Naive thymus-derived CD4-positive, alpha-beta T cell (primary cell): ENCODE data around the gene DNAJB13. TPM values are rescaled to one million over a fixed set of nuclear protein-coding genes. Genes with fewer than 3 reads are reported as not detected.

ENCODE experiments used
- ATAC-seq: fragments of 150-1000 bp; cut with Tn5 transposase; 2 replicates; pipeline ENCODE4 v1.10.0; 2021; ENCODE audit warnings: mild to moderate bottlenecking, moderate library complexity
- CTCF ChIA-PET: fragments of 350-600 bp; sonication (Branson Sonifier 250); formaldehyde crosslinking; loops from one replicate; lab custom pipeline; 2021; ENCODE audit warnings: antibody characterized with exemption; lab: Charles Lee
- POLR2A ChIA-PET: fragments of 350-600 bp; sonication (Branson Sonifier 250); formaldehyde crosslinking; loops from one replicate; lab custom pipeline; 2021; ENCODE audit warnings: antibody characterized with exemption, inconsistent platforms; lab: Charles Lee
- DNase-seq, 9 donors: peaks; one replicate each; pipeline versions ENCODE4 v3.0.0 to v3.0.0-alpha.2; 2020 to 2022; ENCODE audit warnings: mixed read lengths in 1 of 9
- H3K27ac ChIP-seq: one replicate; pipeline ENCODE4 v1.7.0; 2013; ENCODE audit warnings: mild to moderate bottlenecking, low read depth, low read length, moderate library complexity
- H3K27me3 ChIP-seq, 2 donors: one replicate each; pipeline ENCODE4 v1.7.0; 2013; ENCODE audit warnings: low read length in 2 of 2, mild to moderate bottlenecking in 2 of 2, moderate library complexity in 2 of 2; ENCODE audit not compliant: control insufficient read depth in 2 of 2, insufficient read depth in 2 of 2
- H3K36me3 ChIP-seq, 3 experiments: 1 replicate in 2 of 3; 2 replicates in 1 of 3; pipeline ENCODE4 v1.7.0; 2013; ENCODE audit warnings: low read length in 3 of 3, mild to moderate bottlenecking in 3 of 3, moderate library complexity in 1 of 3; ENCODE audit not compliant: insufficient read depth in 3 of 3, control insufficient read depth in 2 of 3
- H3K4me1 ChIP-seq, 2 donors: one replicate each; pipeline ENCODE4 v1.7.0; 2013; ENCODE audit warnings: low read length in 2 of 2, mild to moderate bottlenecking in 2 of 2, moderate library complexity in 1 of 2; ENCODE audit not compliant: control insufficient read depth in 2 of 2, insufficient read depth in 2 of 2
- H3K4me3 ChIP-seq: 2 replicates; pipeline ENCODE4 v1.7.0; 2013; ENCODE audit warnings: mild to moderate bottlenecking, low read length
- H3K9me3 ChIP-seq, 3 experiments: 1 replicate in 2 of 3; 2 replicates in 1 of 3; pipeline ENCODE4 v1.7.0; 2013; ENCODE audit warnings: low read length in 3 of 3; ENCODE audit not compliant: control insufficient read depth in 2 of 3
- H3K27ac Mint-ChIP-seq, 9 donors: one replicate each; pipeline ENCODE4 v1.8.0; 2020 to 2022; ENCODE audit warnings: mixed read lengths in 9 of 9, mild to moderate bottlenecking in 8 of 9, moderate library complexity in 5 of 9, inconsistent platforms in 2 of 9
- H3K27me3 Mint-ChIP-seq, 5 donors: one replicate each; pipeline ENCODE4 v1.8.0; 2021 to 2022; ENCODE audit warnings: mixed read lengths in 5 of 5, mild to moderate bottlenecking in 1 of 5
- H3K36me3 Mint-ChIP-seq, 5 donors: one replicate each; pipeline ENCODE4 v1.8.0; 2020 to 2022; ENCODE audit warnings: mixed read lengths in 5 of 5, mild to moderate bottlenecking in 3 of 5, inconsistent platforms in 1 of 5
- H3K4me1 Mint-ChIP-seq, 7 donors: one replicate each; pipeline ENCODE4 v1.8.0; 2020 to 2022; ENCODE audit warnings: mixed read lengths in 7 of 7, mild to moderate bottlenecking in 3 of 7, inconsistent platforms in 1 of 7
- H3K4me3 Mint-ChIP-seq, 10 donors: one replicate each; pipeline ENCODE4 v1.8.0; 2020 to 2022; ENCODE audit warnings: mild to moderate bottlenecking in 10 of 10, mixed read lengths in 10 of 10, moderate library complexity in 6 of 10, inconsistent platforms in 2 of 10
- H3K9me3 Mint-ChIP-seq, 11 donors: one replicate each; pipeline ENCODE4 v1.8.0; 2020 to 2022; ENCODE audit warnings: mixed read lengths in 11 of 11, mild to moderate bottlenecking in 4 of 11, inconsistent platforms in 1 of 11, moderate library complexity in 1 of 11
- intact Hi-C, 2 donors: fragments of 100-400 bp; cut with micrococcal nuclease; formaldehyde crosslinking; loops; one replicate each; pipeline ENCODE4 v1.15.1; 2023
- polyA plus RNA-seq, 2 donors: library from polyadenylated mRNA; unstranded; fragments of 300-500 nt; fragmentation: Illumina TruSeq; gene quantifications; one replicate each; pipeline ENCODE4 v1.2.3, GENCODE V29; 2021
- total RNA-seq, 6 experiments: library from RNA in 5 of 6; stranded (reverse) in 5 of 6; gene quantifications; 1 replicate in 5 of 6; 2 replicates in 1 of 6; pipeline ENCODE4 v1.2.3 and lab custom pipeline; 2021 to 2026

The DNAJB13 gene, protein sequence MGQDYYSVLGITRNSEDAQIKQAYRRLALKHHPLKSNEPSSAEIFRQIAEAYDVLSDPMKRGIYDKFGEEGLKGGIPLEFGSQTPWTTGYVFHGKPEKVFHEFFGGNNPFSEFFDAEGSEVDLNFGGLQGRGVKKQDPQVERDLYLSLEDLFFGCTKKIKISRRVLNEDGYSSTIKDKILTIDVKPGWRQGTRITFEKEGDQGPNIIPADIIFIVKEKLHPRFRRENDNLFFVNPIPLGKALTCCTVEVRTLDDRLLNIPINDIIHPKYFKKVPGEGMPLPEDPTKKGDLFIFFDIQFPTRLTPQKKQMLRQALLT
- total RNA-seq, result under 1 TPM in 4 of 5 experiments, not detected in 1; 0.19 to 0.73 (median 0.44) TPM
- under 1 TPM; 0.32 to 0.45 TPM for polyA plus RNA-seq
- not detected for total RNA-seq (lab: John Stamatoyannopoulos, UW)

GRCh38 chr11:73950869-73951710, at the start of gene DNAJB13:
Gene DNAJB13, plus strand, starts transcription at chr11:73951026. Its CDS starts 44 bp downstream, at chr11:73951070.
- H3K27me3 ChIP-seq, result no peaks in the 10 kb centered on the region
- Mint-ChIP-seq H3K27ac (no peak within 1 kb of the TSS), H3K4me3 (no peak within 1 kb of the TSS), H3K36me3 (peaks cover 0 to 7% (median 0%) of the 10 kb centered on the region in 5 donors), H3K27me3 (peaks cover 0 to 8% (median 3%) of the 10 kb centered on the region in 5 donors), H3K9me3 (no peaks in the 10 kb centered on the region), H3K4me1 (peaks cover 0 to 4% (median 0%) of the 10 kb centered on the region in 7 donors)
- H3K27ac ChIP-seq, result no peak within 1 kb of the TSS
- no peak for DNase-seq
- CTCF ChIA-PET, result no interaction called here
- no peak within 1 kb of the TSS for H3K4me3 ChIP-seq
- no peaks in the 10 kb centered on the region for H3K9me3 ChIP-seq
- no peaks in the 10 kb centered on the region for H3K4me1 ChIP-seq
- H3K36me3 ChIP-seq, result no peaks in the 10 kb centered on the region
- intact Hi-C loops, result no loop called here
- POLR2A ChIA-PET, result no interaction called here
- peak; percentile 54 for ATAC-seq

- peaks cover 0 to 46% (median 14%) of the 10 kb centered on the region in 5 donors for H3K36me3 Mint-ChIP-seq
- no peaks in the 10 kb centered on the region for H3K9me3 Mint-ChIP-seq
- no peak overlapping the region for H3K27ac Mint-ChIP-seq
- no peaks in the 10 kb centered on the region for H3K27me3 Mint-ChIP-seq
- H3K4me1 ChIP-seq, result no peaks in the 10 kb centered on the region
- ChIA-PET POLR2A (no interaction called here), CTCF (interaction anchor here (0.6 kb wide), 1 partner anchor 243 kb away, joined by 4 read pairs; no protein-coding TSS in a partner anchor)
- no peaks in the 10 kb centered on the region for H3K9me3 ChIP-seq
- H3K4me1 Mint-ChIP-seq, result no peaks in the 10 kb centered on the region
- no peaks in the 10 kb centered on the region for H3K27me3 ChIP-seq
- DNase-seq, result no peak
- no peak overlapping the region for H3K4me3 ChIP-seq
- H3K27ac ChIP-seq, result no peak overlapping the region
- no peak for ATAC-seq
- H3K36me3 ChIP-seq, result peaks cover 0 to 35% (median 5%) of the 10 kb centered on the region in 3 experiments
- intact Hi-C loops, result no loop called here
- H3K4me3 Mint-ChIP-seq, result no peak overlapping the region
Measured at GRCh38 chr11:73902303-73902702, 48.5 kb upstream of the DNAJB13 start.

- H3K4me3 Mint-ChIP-seq, result no peak overlapping the region
- H3K4me1 Mint-ChIP-seq, result peaks cover 0 to 10% (median 0%) of the 10 kb centered on the region in 7 donors
- H3K36me3 ChIP-seq, result peaks cover 0 to 40% (median 5%) of the 10 kb centered on the region in 3 experiments
- H3K27me3 ChIP-seq, result no peaks in the 10 kb centered on the region
- ATAC-seq (peak; percentile 47), DNase-seq (no peak)
- no peak overlapping the region for H3K4me3 ChIP-seq
- intact Hi-C loops, result no loop called here
- H3K27ac Mint-ChIP-seq, result no peak overlapping the region
- H3K27ac ChIP-seq, result no peak overlapping the region
- H3K36me3 Mint-ChIP-seq, result peaks cover 7 to 40% (median 13%) of the 10 kb centered on the region in 5 donors
- no peaks in the 10 kb centered on the region for H3K9me3 Mint-ChIP-seq
- H3K27me3 Mint-ChIP-seq, result no peaks in the 10 kb centered on the region
- no peaks in the 10 kb centered on the region for H3K4me1 ChIP-seq
- CTCF ChIA-PET, result no interaction called here
- POLR2A ChIA-PET, result no interaction called here
- no peaks in the 10 kb centered on the region for H3K9me3 ChIP-seq
Measured at GRCh38 chr11:73907191-73907590, 43.6 kb upstream of the DNAJB13 start.

- Mint-ChIP-seq H3K4me1 (peaks cover 0 to 12% (median 0%) of the 10 kb centered on the region in 7 donors), H3K4me3 (no peak overlapping the region), H3K36me3 (peaks cover 12 to 46% (median 28%) of the 10 kb centered on the region in 5 donors), H3K27ac (no peak overlapping the region), H3K9me3 (no peaks in the 10 kb centered on the region), H3K27me3 (no peaks in the 10 kb centered on the region)
- CTCF ChIA-PET, result no interaction called here
- Histone ChIP-seq H3K36me3 (peaks cover 5 to 63% (median 14%) of the 10 kb centered on the region in 3 experiments), H3K9me3 (no peaks in the 10 kb centered on the region), H3K4me3 (no peak overlapping the region), H3K27ac (no peak overlapping the region), H3K4me1 (no peaks in the 10 kb centered on the region), H3K27me3 (no peaks in the 10 kb centered on the region)
- ATAC-seq (no peak), DNase-seq (no peak)
- POLR2A ChIA-PET, result no interaction called here
- intact Hi-C loops, result no loop called here
Measured at GRCh38 chr11:73912026-73912425, 38.8 kb upstream of the DNAJB13 start.

DNA sequence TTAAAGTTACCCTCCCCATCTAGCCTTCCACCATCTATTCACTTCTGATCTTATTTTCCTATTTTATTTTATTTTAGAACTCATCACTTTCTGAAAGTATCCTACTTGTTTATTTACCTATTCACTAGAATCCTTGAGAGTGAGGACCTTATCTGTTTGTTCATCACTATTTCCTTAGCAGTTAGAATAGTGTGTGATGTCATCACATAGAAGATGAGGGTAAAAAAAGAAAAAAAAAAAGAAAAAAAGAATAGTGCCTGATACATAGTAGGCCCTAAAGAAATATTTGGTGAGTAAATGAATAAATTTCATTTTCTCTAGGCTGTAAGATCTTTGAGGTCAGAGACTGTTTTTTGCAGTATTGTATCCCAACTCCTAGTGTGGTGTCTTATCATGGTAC, 37.4 kb upstream of the DNAJB13 start:
- CTCF ChIA-PET, result no interaction called here
- intact Hi-C loops, result no loop called here
- Mint-ChIP-seq H3K4me1 (peaks cover 0 to 12% (median 0%) of the 10 kb centered on the region in 7 donors), H3K27ac (no peak overlapping the region), H3K27me3 (no peaks in the 10 kb centered on the region), H3K9me3 (no peaks in the 10 kb centered on the region), H3K4me3 (no peak overlapping the region), H3K36me3 (peaks cover 12 to 43% (median 29%) of the 10 kb centered on the region in 5 donors)
- ATAC-seq (no peak), DNase-seq (no peak)
- Histone ChIP-seq H3K27me3 (no peaks in the 10 kb centered on the region), H3K27ac (no peak overlapping the region), H3K36me3 (peaks cover 8 to 74% (median 14%) of the 10 kb centered on the region in 3 experiments), H3K4me1 (no peaks in the 10 kb centered on the region), H3K9me3 (no peaks in the 10 kb centered on the region), H3K4me3 (no peak overlapping the region)
- POLR2A ChIA-PET, result no interaction called here

- H3K4me3 ChIP-seq, result no peak overlapping the region
- peaks cover 16 to 46% (median 35%) of the 10 kb centered on the region in 5 donors for H3K36me3 Mint-ChIP-seq
- peaks cover 10 to 79% (median 13%) of the 10 kb centered on the region in 3 experiments for H3K36me3 ChIP-seq
- ATAC-seq, result no peak
- H3K27me3 ChIP-seq, result no peaks in the 10 kb centered on the region
- no peak overlapping the region for H3K27ac Mint-ChIP-seq
- H3K9me3 ChIP-seq, result no peaks in the 10 kb centered on the region
- ChIA-PET POLR2A (no interaction called here), CTCF (no interaction called here)
- no peaks in the 10 kb centered on the region for H3K9me3 Mint-ChIP-seq
- no peak overlapping the region for H3K27ac ChIP-seq
- intact Hi-C loops, result no loop called here
- no peak for DNase-seq
- H3K27me3 Mint-ChIP-seq, result no peaks in the 10 kb centered on the region
- H3K4me1 ChIP-seq, result no peaks in the 10 kb centered on the region
- no peak overlapping the region for H3K4me3 Mint-ChIP-seq
- peaks cover 0 to 12% (median 0%) of the 10 kb centered on the region in 7 donors for H3K4me1 Mint-ChIP-seq
Measured at GRCh38 chr11:73914284-73914683, 36.5 kb upstream of the DNAJB13 start.
